Duodenal mucosa (tissue), 2 donors: Measurements from ENCODE around the gene ESRP2.

Experiments
- H3K27ac ChIP-seq: one replicate; pipeline ENCODE4 v1.7.0; 2013; ENCODE audit warnings: low read depth, low read length
- H3K27me3 ChIP-seq, 2 donors: one replicate each; pipeline ENCODE4 v1.7.0; 2013; ENCODE audit warnings: low read length in 2 of 2, control low read depth in 1 of 2; ENCODE audit not compliant: insufficient read depth in 2 of 2, control insufficient read depth in 1 of 2
- H3K36me3 ChIP-seq, 2 donors: one replicate each; pipeline ENCODE4 v1.7.0; 2013; ENCODE audit warnings: low read length in 2 of 2, control low read depth in 1 of 2; ENCODE audit not compliant: insufficient read depth in 2 of 2, control insufficient read depth in 1 of 2
- H3K4me1 ChIP-seq, 2 donors: one replicate each; pipeline ENCODE4 v1.7.0; 2013; ENCODE audit warnings: low read length in 2 of 2, control low read depth in 1 of 2; ENCODE audit not compliant: insufficient read depth in 2 of 2, control insufficient read depth in 1 of 2
- H3K4me3 ChIP-seq, 2 donors: one replicate each; pipeline ENCODE4 v1.7.0; 2013; ENCODE audit warnings: low read length in 2 of 2, low read depth in 1 of 2
- H3K9ac ChIP-seq, 2 donors: one replicate each; pipeline ENCODE4 v1.7.0; 2013; ENCODE audit warnings: low read length in 2 of 2, low read depth in 1 of 2
- H3K9me3 ChIP-seq, 2 donors: one replicate each; pipeline ENCODE4 v1.7.0; 2013; ENCODE audit warnings: low read length in 2 of 2, control low read depth in 1 of 2; ENCODE audit not compliant: control insufficient read depth in 1 of 2

The ESRP2 gene

DNA sequence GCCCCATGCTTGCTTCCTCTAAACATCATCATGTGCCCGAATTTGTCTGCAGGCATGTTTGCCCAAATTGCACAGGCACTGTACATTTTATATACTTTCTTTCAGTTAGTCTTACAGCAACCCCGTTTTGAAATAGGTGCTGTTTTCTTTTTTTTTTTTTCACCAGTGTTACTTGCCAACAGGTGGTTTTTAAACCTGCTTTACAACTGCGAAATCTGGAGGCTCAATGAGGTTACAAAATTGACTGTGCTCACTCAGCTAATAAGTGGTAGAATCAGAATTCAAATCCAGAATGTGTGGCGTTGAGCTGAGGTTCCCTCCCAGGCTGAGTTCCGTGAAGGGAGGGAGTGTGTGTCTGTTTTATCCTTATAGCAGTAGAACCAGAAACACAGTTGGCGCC is 15.0 kb upstream of the ESRP2 start:
- Histone ChIP-seq H3K4me3 (no peak overlapping the region), H3K4me1 (peaks cover 21% of the 10 kb centered on the region in 2 donors), H3K27me3 (no peaks in the 10 kb centered on the region), H3K36me3 (peaks cover 5 to 47% of the 10 kb centered on the region in 2 donors), H3K9ac (no peak overlapping the region), H3K27ac (no peak overlapping the region), H3K9me3 (no peaks in the 10 kb centered on the region)

DNA sequence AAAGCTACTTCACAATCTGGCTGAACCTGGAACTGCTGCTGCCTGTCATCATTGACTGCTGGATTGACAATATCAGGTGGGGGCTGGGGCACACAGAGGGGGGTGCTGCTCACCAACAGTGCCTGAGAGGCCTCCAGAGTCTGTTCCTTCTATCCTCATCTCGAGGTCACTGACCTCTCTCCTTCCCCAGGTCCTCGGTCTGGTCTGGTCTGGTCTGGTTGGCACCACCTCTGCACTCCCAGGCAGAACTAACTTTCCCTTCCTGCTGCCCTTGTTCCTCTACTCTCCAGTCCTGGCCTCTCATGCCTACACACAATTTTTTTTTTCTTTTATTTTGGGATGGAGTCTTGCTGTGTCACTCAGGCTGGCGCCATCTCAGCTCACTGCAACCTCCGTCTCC is 13.4 kb upstream of the ESRP2 start:
- H3K9ac ChIP-seq: no peak overlapping the region
- peaks cover 0 to 32% of the 10 kb centered on the region in 2 donors for H3K36me3 ChIP-seq
- peaks cover 27 to 29% of the 10 kb centered on the region in 2 donors for H3K4me1 ChIP-seq
- H3K4me3 ChIP-seq: no peak overlapping the region
- no peaks in the 10 kb centered on the region for H3K27me3 ChIP-seq
- H3K27ac ChIP-seq: no peak overlapping the region
- no peaks in the 10 kb centered on the region for H3K9me3 ChIP-seq

DNA sequence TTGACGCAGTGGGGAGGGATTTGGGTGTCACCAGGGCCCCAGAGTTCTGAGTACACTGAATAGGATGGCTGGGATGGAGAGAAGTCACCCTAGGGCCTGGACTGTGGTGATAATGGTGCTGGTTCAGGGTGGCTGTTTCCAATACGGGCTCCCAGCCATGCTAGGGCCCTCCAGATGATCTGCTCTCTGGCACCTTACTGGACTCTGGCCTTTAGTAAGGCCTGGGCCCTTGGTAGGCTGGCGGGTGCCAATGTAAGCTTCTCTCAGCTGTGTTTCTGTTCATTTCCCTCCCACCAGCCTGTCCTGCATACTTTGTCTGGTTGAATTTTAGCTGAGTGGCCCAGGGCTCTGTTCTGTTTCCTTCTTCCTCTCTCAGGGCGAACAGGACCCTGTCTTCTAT is 12.0 kb upstream of the ESRP2 start:
- no peaks in the 10 kb centered on the region for H3K27me3 ChIP-seq
- H3K36me3 ChIP-seq: peaks cover 0 to 21% of the 10 kb centered on the region in 2 donors
- H3K9me3 ChIP-seq: no peaks in the 10 kb centered on the region
- H3K4me1 ChIP-seq: peaks cover 30 to 32% of the 10 kb centered on the region in 2 donors
- no peak overlapping the region for H3K4me3 ChIP-seq
- no peak overlapping the region for H3K9ac ChIP-seq
- no peak overlapping the region for H3K27ac ChIP-seq

DNA sequence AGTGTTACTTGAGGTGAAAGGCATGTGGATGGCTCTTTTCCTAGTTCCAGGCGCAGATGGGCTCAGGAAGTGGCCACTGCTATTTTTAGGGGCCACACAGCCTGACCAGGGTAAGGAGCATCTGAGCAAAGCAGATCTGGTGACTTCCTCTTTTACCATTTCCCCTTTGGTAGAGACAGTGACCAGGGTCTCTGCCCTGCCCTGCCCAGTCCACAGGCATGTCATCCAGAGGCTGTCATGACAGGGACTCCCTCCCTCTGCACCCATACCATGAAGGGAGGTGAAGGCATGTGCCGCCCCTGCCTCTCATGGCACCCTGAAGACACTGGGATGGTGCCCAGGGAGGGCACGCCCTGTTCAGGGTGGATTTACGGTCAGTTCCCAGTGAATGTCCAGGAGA is 11.5 kb upstream of the ESRP2 start:
- peaks cover 0 to 16% of the 10 kb centered on the region in 2 donors for H3K36me3 ChIP-seq
- no peak overlapping the region for H3K4me3 ChIP-seq
- H3K9ac ChIP-seq: peak overlapping the region in 1 of 2 donors; percentile 3
- H3K27me3 ChIP-seq: no peaks in the 10 kb centered on the region
- no peaks in the 10 kb centered on the region for H3K9me3 ChIP-seq
- no peak overlapping the region for H3K27ac ChIP-seq
- H3K4me1 ChIP-seq: peaks cover 30 to 32% of the 10 kb centered on the region in 2 donors

DNA sequence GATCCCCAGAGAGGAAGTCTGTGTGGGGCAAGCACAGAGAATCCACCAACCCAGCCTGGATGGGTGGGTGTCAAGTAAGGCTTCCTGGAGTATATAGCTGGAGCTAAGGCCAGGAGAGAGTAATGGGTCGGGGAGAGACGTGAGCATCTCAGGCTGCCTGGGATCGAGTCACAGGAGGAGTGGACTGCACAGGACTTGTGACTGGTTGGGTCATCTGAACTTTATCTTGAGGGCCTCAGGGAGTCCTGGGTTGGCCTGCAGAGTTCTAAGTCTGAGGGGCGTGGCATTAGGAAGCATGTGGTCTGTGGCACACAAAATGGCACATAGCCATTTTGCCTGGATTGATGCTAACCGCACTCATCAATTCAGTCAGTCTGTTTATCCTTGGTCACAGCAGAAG is 10.7 kb upstream of the ESRP2 start:
- Histone ChIP-seq H3K4me1 (peaks cover 30 to 32% of the 10 kb centered on the region in 2 donors), H3K27ac (no peak overlapping the region), H3K4me3 (peak overlapping the region in 1 of 2 donors; percentile 100)

DNA sequence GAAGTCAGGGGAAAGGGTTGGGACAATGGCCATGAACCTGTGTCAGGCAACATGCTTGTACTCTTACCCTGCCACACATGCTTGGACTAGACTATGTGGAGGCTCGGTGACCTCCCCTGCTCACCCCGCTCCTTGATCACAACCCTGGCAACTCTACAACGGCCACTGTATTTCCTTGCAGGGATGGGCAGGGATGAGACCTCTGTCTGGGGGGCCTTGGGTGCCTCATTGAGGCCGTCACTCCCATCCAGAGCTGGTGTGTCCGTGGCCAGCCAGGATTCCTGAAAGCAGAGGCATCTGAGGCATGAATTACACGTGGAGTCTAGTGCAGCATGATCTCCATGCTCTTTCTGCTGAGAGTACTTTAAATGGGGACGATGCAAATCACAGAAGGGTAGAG is 10.2 kb upstream of the ESRP2 start:
- Histone ChIP-seq H3K4me3 (peak overlapping the region; percentile 99 to 100), H3K4me1 (peaks cover 32 to 33% of the 10 kb centered on the region in 2 donors)

More for the DNA sequence above, 10.7 kb upstream of the ESRP2 start:
- Histone ChIP-seq H3K36me3 (peaks cover 0 to 9% of the 10 kb centered on the region in 2 donors), H3K9ac (peak overlapping the region in 1 of 2 donors; percentile 32), H3K9me3 (no peaks in the 10 kb centered on the region), H3K27me3 (no peaks in the 10 kb centered on the region)

DNA sequence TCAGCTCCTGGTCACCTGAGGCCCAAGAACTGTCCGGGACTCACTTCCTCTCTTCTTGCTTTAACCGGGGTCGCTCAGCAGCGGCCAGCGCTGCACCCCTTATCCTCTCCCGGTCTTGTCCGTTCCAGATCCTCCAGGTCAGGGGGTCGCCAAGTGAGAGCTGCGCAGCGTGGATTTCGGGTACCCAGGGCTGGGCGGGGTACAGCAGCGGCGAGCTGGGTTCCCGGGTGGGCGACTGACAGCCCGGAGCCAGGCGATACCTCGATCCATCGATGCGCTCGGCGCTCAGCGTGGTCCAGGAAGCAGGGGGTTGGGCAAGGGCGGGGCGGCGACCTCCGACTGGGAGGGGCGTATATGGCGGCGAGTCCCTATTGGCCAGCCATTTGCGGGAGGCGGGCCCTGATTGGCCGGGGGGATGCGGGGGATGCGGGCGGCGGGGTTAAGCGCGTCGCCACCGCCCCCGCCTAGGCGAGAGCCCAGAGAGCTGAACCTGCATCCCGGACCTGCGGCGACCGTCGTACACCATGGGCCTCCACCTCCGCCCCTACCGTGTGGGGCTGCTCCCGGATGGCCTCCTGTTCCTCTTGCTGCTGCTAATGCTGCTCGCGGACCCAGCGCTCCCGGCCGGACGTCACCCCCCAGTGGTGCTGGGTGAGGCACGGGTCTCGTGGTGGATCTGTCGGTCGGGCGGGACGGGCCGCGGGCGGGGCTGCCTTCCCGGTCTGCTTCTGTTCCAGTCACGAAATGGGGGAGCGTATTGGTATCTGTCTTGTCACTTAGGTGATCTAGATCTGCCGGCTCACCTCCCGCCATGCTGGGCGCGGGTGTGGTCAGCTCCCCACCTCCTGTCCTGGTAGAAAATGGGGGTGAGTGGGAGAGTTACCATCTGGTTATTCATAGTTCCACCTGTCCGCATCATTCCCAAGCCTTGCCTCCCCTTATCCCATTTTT is 9.3 kb upstream of the ESRP2 start, which contains the start of gene PLA2G15:
Gene PLA2G15 (plus strand): TSS at position 471 of the 951 bp plus-strand sequence. CDS start 54 bp downstream, at position 525.
- Histone ChIP-seq H3K9ac (peak within 1 kb of the TSS; percentile 91 to 92), H3K36me3 (peaks cover 0 to 6% of the 10 kb centered on the region in 2 donors), H3K9me3 (no peaks in the 10 kb centered on the region), H3K4me1 (peaks cover 33 to 34% of the 10 kb centered on the region in 2 donors), H3K4me3 (peak within 1 kb of the TSS; percentile 99 to 100), H3K27me3 (no peaks in the 10 kb centered on the region), H3K27ac (peak within 1 kb of the TSS; percentile 31)

More for the DNA sequence above, 10.2 kb upstream of the ESRP2 start:
- Histone ChIP-seq H3K9me3 (no peaks in the 10 kb centered on the region), H3K36me3 (peaks cover 0 to 9% of the 10 kb centered on the region in 2 donors), H3K27me3 (no peaks in the 10 kb centered on the region), H3K27ac (no peak overlapping the region), H3K9ac (peak overlapping the region; percentile 65 to 80)

DNA sequence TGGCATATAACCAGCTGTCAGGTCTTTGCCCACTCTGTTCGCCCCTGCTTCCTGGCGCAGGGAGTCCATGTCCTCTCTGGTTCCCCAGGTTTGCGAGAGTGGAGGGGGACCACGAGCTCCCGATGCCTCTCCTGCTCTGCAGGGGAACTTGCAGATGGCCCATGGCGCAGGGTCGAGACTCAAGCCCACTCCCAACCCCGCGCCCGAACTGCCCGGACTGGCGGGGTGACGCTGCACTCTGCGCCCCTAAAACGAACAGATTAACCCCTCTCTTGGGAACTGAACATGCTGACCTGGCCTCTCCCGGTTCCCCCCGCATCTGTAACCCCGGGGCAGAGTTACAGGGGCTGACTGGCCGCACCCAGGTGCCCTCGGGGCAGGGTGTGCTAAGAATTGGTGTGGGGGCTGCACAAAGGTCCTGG is 8.6 kb upstream of the ESRP2 start:
- Histone ChIP-seq H3K27ac (no peak overlapping the region), H3K4me1 (peaks cover 37 to 40% of the 10 kb centered on the region in 2 donors)

DNA sequence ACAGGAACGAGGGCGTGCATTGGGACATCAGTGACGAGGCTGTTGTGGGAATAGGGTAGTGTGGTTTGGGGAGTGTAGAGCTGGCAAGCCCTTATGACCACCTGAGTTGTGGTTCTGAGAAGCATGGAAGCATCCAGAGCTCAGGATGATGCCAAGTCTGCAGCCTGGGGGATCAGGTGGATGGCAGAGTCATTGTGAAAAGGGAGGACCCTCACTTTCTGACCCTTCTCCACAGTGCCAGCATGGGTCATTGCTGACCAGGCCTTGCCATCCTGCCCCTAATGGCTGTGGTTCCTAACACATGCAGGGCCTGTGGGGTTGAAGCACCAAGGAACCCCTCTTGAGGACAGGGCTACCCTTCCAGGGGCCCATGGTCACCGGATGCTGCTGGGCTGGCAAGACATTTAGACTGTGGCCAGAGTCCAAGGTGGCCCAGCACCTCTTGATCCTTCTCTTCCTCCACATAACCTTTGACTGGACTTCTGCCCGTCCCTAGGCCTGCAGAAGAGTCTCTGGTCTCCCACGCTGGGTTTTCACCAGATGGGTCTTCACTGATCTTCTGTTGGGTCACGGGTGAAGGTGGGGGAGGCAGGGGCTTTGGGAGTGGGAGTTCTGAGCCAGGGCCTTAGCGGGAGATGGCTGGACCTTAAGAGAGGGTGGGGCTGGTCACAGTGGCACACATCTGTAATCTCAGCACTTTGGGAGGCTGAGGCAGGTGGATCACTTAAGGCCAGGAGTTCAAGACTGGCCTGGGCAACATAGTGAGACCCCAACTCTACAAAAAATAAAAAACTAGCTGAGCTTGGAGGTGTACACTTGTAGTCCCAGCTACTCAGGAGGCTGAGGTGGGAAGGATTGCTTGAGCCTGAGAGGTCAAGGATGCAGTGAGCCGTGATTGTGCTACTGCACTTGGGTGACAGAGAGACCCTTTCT is 7.3 kb upstream of the ESRP2 start:
- Histone ChIP-seq H3K27ac (no peak overlapping the region), H3K4me1 (peaks cover 37 to 41% of the 10 kb centered on the region in 2 donors), H3K36me3 (no peaks in the 10 kb centered on the region), H3K4me3 (no peak overlapping the region), H3K27me3 (no peaks in the 10 kb centered on the region), H3K9me3 (no peaks in the 10 kb centered on the region), H3K9ac (no peak overlapping the region)

More for the DNA sequence above, 8.6 kb upstream of the ESRP2 start:
- Histone ChIP-seq H3K4me3 (peak overlapping the region; percentile 99 to 100), H3K9me3 (no peaks in the 10 kb centered on the region), H3K27me3 (no peaks in the 10 kb centered on the region), H3K9ac (peak overlapping the region; percentile 91 to 92), H3K36me3 (peaks cover 0 to 3% of the 10 kb centered on the region in 2 donors)
